HUES64 (cell line): ENCODE measurements around the gene LILRB3.
A peak's percentile ranks its signal among the peaks of the same experiment; 100 is the strongest.
"Not testable (repeated sequence)": the region's sequence is repeated elsewhere in the genome, so short reads cannot be mapped to it uniquely, and the experiment has no call there.

Source experiments
- H3K27ac ChIP-seq: 2 replicates; pipeline ENCODE4 v1.7.0; 2013; ENCODE audit warnings: low read depth, low read length, inconsistent platforms
- H3K27me3 ChIP-seq: 2 replicates; pipeline ENCODE4 v1.6.1; 2013; ENCODE audit warnings: mild to moderate bottlenecking, low read length; ENCODE audit not compliant: insufficient read depth
- H3K36me3 ChIP-seq: 2 replicates; pipeline ENCODE4 v1.6.1; 2013; ENCODE audit warnings: mild to moderate bottlenecking, low read length; ENCODE audit not compliant: insufficient read depth
- H3K4me1 ChIP-seq: 2 replicates; pipeline ENCODE4 v1.6.1; 2013; ENCODE audit warnings: mild to moderate bottlenecking, low read length, moderate library complexity; ENCODE audit not compliant: insufficient read depth
- H3K4me3 ChIP-seq: 2 replicates; pipeline ENCODE4 v1.5.1; 2013; ENCODE audit warnings: mild to moderate bottlenecking, low read length, moderate library complexity
- H3K9ac ChIP-seq: 2 replicates; pipeline ENCODE4 v1.6.1; 2013; ENCODE audit warnings: mild to moderate bottlenecking, low read depth, low read length
- H3K9me3 ChIP-seq: 2 replicates; pipeline ENCODE4 v1.6.1; 2013; ENCODE audit warnings: low read depth, low read length; ENCODE audit not compliant: insufficient read depth
- WGBS: fragments of 150-250, 120-280 bp; methylation state at CpG from one replicate; pipeline ENCODE4 v1.1.7; 2013; ENCODE audit warnings: missing lambda C conversion rate; 5-methylcytosine and 5-hydroxymethylcytosine counted together

Gene LILRB3

GRCh38 chr19:54221947-54222346 lies 860 bp downstream of the LILRB3 start:
- H3K9me3 ChIP-seq, H3K36me3 ChIP-seq, H3K4me1 ChIP-seq, H3K27me3 ChIP-seq, H3K27ac ChIP-seq, H3K4me3 ChIP-seq, H3K9ac ChIP-seq: not testable (repeated sequence)
- WGBS = no CpG with 5 or more reads among the region's 7 CpGs

- not testable (repeated sequence) for H3K4me3 ChIP-seq, H3K9me3 ChIP-seq, H3K36me3 ChIP-seq, H3K27me3 ChIP-seq, H3K27ac ChIP-seq, H3K9ac ChIP-seq, H3K4me1 ChIP-seq
- 80% methylated on average over 1 of the region's 5 CpGs for WGBS
Observed at GRCh38 chr19:54219702-54220101, 3.1 kb downstream of the LILRB3 start.

- Histone ChIP-seq H3K36me3 (no peaks in the 10 kb centered on the region), H3K9ac (no peak overlapping the region), H3K27me3 (no peaks in the 10 kb centered on the region), H3K4me1 (no peaks in the 10 kb centered on the region), H3K9me3 (no peaks in the 10 kb centered on the region), H3K27ac (no peak overlapping the region), H3K4me3 (no peak overlapping the region)
- 91% methylated on average over 25 of the region's 27 CpGs for WGBS
Observed at GRCh38 chr19:54218960-54219661, 3.7 kb downstream of the LILRB3 start.

- Histone ChIP-seq H3K27me3 (no peaks in the 10 kb centered on the region), H3K36me3 (no peaks in the 10 kb centered on the region), H3K27ac (no peak overlapping the region), H3K9me3 (no peaks in the 10 kb centered on the region), H3K4me1 (no peaks in the 10 kb centered on the region), H3K4me3 (no peak overlapping the region), H3K9ac (no peak overlapping the region)
- WGBS = 76% methylated on average over 8 of the region's 8 CpGs
Observed at GRCh38 chr19:54218259-54218658, 4.5 kb downstream of the LILRB3 start.

- not testable (repeated sequence) for H3K36me3 ChIP-seq, H3K4me3 ChIP-seq, H3K4me1 ChIP-seq, H3K9me3 ChIP-seq, H3K27me3 ChIP-seq, H3K27ac ChIP-seq, H3K9ac ChIP-seq
- 56% methylated on average over 17 of the region's 20 CpGs for WGBS
Observed at GRCh38 chr19:54217517-54218247, 5.1 kb downstream of the LILRB3 start.

GRCh38 chr19:54216869-54217268 lies 5.9 kb downstream of the LILRB3 start:
- H3K4me3 ChIP-seq = no peak overlapping the region
- WGBS = 76% methylated on average over 9 of the region's 9 CpGs
- H3K36me3 ChIP-seq = no peaks in the 10 kb centered on the region
- no peaks in the 10 kb centered on the region for H3K9me3 ChIP-seq
- no peak overlapping the region for H3K27ac ChIP-seq
- H3K9ac ChIP-seq = no peak overlapping the region
- no peaks in the 10 kb centered on the region for H3K4me1 ChIP-seq
- H3K27me3 ChIP-seq = no peaks in the 10 kb centered on the region

- not testable (repeated sequence) for H3K27ac ChIP-seq, H3K4me3 ChIP-seq, H3K27me3 ChIP-seq, H3K9ac ChIP-seq, H3K9me3 ChIP-seq, H3K4me1 ChIP-seq, H3K36me3 ChIP-seq
- 96% methylated on average over 10 of the region's 19 CpGs for WGBS
Observed at GRCh38 chr19:54214734-54215133, 8.1 kb downstream of the LILRB3 start.

GRCh38 chr19:54214217-54214616 lies 8.6 kb downstream of the LILRB3 start:
- H3K27ac ChIP-seq, H3K9me3 ChIP-seq, H3K36me3 ChIP-seq, H3K27me3 ChIP-seq, H3K9ac ChIP-seq, H3K4me3 ChIP-seq, H3K4me1 ChIP-seq: not testable (repeated sequence)
- WGBS = 70% methylated on average over 2 of the region's 5 CpGs

- H3K4me3 ChIP-seq = no peak overlapping the region
- peaks cover 21% of the 10 kb centered on the region for H3K36me3 ChIP-seq
- H3K27ac ChIP-seq = no peak overlapping the region
- no peaks in the 10 kb centered on the region for H3K9me3 ChIP-seq
- no peaks in the 10 kb centered on the region for H3K4me1 ChIP-seq
- no peak overlapping the region for H3K9ac ChIP-seq
- H3K27me3 ChIP-seq = no peaks in the 10 kb centered on the region
- 93% methylated on average over 12 of the region's 12 CpGs for WGBS
Observed at GRCh38 chr19:54211235-54211634, 11.6 kb downstream of the LILRB3 start.

- Histone ChIP-seq H3K9ac (no peak overlapping the region), H3K36me3 (peaks cover 34% of the 10 kb centered on the region), H3K4me1 (no peaks in the 10 kb centered on the region; the same call in 1 of the 2 replicates), H3K4me3 (no peak overlapping the region), H3K27me3 (no peaks in the 10 kb centered on the region), H3K9me3 (no peaks in the 10 kb centered on the region), H3K27ac (no peak overlapping the region)
- WGBS = 89% methylated on average over 10 of the region's 10 CpGs
Observed at GRCh38 chr19:54209811-54210494, 12.9 kb downstream of the LILRB3 start.

- no peak overlapping the region for H3K9ac ChIP-seq
- H3K27me3 ChIP-seq = no peaks in the 10 kb centered on the region
- H3K36me3 ChIP-seq = peaks cover 41% of the 10 kb centered on the region
- 70% methylated on average over 24 of the region's 24 CpGs for WGBS
- H3K9me3 ChIP-seq = no peaks in the 10 kb centered on the region
- H3K4me3 ChIP-seq = no peak overlapping the region
- H3K27ac ChIP-seq = peak overlapping the region; percentile 70
- H3K4me1 ChIP-seq = no peaks in the 10 kb centered on the region; the same call in 1 of the 2 replicates
Observed at GRCh38 chr19:54209058-54209810, 13.6 kb downstream of the LILRB3 start.
